SK-N-SH treated with all-trans-retinoic acid at 6 μM for 48 hours (cell line): ENCODE measurements around the gene MRM3.

Experiments used
- ARNTL ChIP-seq: fragments of 450-650 bp; formaldehyde crosslinking; IDR thresholded peaks from 2 replicates; pipeline ENCODE4 v1.5.0; 2020; ENCODE audit warnings: low read depth, mild to moderate bottlenecking, moderate library complexity, borderline replicate concordance
- BACH2 ChIP-seq: fragments of 250-450 bp; sonication (Bioruptor Pico); IDR thresholded peaks from 2 replicates; pipeline ENCODE4 v1.9.0; 2021; ENCODE audit warnings: mild to moderate bottlenecking, borderline replicate concordance
- ZFP30 ChIP-seq: fragments of 450-650 bp; formaldehyde crosslinking; IDR thresholded peaks from 2 replicates; pipeline ENCODE4 v1.5.0; 2022; ENCODE audit warnings: mild to moderate bottlenecking, moderate library complexity
- ZNF70 ChIP-seq: fragments of 450-650 bp; formaldehyde crosslinking; IDR thresholded peaks from 2 replicates; pipeline ENCODE4 v1.5.0; 2020; ENCODE audit warnings: mild to moderate bottlenecking, moderate library complexity
- TF ChIP-seq, protein P1 (sequence below): fragments of 250-450 bp; sonication (Bioruptor Pico); IDR thresholded peaks from 2 replicates; pipeline ENCODE4 v1.8.0; 2021; ENCODE audit warnings: low read depth, mild to moderate bottlenecking, moderate library complexity, borderline replicate concordance
- TF ChIP-seq, protein P2 (sequence below): fragments of 250-450 bp; sonication (Bioruptor Pico); IDR thresholded peaks from 2 replicates; pipeline ENCODE4 v1.8.0; 2020; ENCODE audit warnings: mild to moderate bottlenecking, moderate library complexity, borderline replicate concordance
- TF ChIP-seq, protein P3 (sequence below): fragments of 250-450 bp; sonication (Bioruptor Pico); IDR thresholded peaks from 2 replicates; pipeline ENCODE4 v1.5.1; 2020; ENCODE audit warnings: low read depth, mild to moderate bottlenecking, moderate library complexity

DNA sequence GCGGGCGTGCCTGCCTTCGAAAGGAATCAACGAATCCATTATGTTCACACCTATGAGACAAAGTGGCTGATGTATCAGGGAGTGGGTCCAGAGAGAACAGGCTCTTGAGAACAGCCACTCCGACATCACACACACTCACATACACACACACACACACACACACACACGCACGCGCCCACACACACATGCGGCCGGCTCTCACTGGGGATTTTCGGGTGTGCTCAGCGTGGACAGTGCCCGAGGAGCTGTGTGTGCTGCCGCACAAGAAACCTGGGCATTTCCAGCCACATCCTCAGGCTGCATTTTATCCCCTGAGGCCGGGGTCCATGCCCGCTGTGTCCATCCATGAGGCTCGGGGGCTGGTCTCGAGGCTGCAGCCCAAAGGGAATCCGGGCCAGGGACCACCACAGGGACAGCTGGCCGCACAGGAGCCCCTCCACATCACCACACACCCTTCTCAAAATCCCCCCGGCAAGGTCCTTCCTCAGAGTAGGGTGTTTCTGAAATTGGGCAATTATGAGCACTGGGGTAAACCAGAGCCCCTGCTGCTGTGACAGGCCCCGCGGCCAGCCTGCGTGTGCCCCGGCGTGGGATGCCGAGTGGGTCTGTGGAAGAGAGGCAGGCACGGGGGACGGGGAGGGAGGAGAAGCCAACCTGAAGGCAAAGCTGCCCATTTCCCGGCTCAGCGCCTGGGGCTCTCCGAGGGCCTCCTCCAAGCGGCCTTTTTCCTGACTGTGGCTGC is 24.8 kb downstream of the MRM3 start:
- TF ChIP-seq, protein P1, sequence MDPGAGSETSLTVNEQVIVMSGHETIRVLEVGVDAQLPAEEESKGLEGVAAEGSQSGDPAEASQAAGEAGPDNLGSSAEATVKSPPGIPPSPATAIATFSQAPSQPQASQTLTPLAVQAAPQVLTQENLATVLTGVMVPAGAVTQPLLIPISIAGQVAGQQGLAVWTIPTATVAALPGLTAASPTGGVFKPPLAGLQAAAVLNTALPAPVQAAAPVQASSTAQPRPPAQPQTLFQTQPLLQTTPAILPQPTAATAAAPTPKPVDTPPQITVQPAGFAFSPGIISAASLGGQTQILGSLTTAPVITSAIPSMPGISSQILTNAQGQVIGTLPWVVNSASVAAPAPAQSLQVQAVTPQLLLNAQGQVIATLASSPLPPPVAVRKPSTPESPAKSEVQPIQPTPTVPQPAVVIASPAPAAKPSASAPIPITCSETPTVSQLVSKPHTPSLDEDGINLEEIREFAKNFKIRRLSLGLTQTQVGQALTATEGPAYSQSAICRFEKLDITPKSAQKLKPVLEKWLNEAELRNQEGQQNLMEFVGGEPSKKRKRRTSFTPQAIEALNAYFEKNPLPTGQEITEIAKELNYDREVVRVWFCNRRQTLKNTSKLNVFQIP (CRISPR knock-in tag), result no peak
- TF ChIP-seq, protein P2, sequence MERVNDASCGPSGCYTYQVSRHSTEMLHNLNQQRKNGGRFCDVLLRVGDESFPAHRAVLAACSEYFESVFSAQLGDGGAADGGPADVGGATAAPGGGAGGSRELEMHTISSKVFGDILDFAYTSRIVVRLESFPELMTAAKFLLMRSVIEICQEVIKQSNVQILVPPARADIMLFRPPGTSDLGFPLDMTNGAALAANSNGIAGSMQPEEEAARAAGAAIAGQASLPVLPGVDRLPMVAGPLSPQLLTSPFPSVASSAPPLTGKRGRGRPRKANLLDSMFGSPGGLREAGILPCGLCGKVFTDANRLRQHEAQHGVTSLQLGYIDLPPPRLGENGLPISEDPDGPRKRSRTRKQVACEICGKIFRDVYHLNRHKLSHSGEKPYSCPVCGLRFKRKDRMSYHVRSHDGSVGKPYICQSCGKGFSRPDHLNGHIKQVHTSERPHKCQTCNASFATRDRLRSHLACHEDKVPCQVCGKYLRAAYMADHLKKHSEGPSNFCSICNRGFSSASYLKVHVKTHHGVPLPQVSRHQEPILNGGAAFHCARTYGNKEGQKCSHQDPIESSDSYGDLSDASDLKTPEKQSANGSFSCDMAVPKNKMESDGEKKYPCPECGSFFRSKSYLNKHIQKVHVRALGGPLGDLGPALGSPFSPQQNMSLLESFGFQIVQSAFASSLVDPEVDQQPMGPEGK (CRISPR knock-in tag), result no peak
- TF ChIP-seq ZNF70 (CRISPR knock-in tag) (no peak), BACH2 (CRISPR knock-in tag) (no peak), ARNTL (no peak), ZFP30 (CRISPR knock-in tag) (no peak)
- TF ChIP-seq, protein P3, sequence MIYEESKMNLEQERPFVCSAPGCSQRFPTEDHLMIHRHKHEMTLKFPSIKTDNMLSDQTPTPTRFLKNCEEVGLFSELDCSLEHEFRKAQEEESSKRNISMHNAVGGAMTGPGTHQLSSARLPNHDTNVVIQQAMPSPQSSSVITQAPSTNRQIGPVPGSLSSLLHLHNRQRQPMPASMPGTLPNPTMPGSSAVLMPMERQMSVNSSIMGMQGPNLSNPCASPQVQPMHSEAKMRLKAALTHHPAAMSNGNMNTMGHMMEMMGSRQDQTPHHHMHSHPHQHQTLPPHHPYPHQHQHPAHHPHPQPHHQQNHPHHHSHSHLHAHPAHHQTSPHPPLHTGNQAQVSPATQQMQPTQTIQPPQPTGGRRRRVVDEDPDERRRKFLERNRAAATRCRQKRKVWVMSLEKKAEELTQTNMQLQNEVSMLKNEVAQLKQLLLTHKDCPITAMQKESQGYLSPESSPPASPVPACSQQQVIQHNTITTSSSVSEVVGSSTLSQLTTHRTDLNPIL (CRISPR knock-in tag), result no peak
